NT2/D1 (cell line): ENCODE measurements around the gene ELK3.

ENCODE experiments used
- SUZ12 ChIP-seq: IDR thresholded peaks from 2 replicates; pipeline ENCODE4 v1.6.1; 2011; ENCODE audit not compliant: insufficient read length, insufficient read depth; ENCODE audit errors: extremely low read depth
- YY1 ChIP-seq: IDR thresholded peaks from 2 replicates; pipeline ENCODE4 v1.6.1; 2011; ENCODE audit not compliant: insufficient read length, insufficient read depth
- ZNF274 ChIP-seq: IDR thresholded peaks from 2 replicates; pipeline ENCODE4 v1.6.1; 2011; ENCODE audit warnings: mild to moderate bottlenecking, low read depth, low read length

DNA sequence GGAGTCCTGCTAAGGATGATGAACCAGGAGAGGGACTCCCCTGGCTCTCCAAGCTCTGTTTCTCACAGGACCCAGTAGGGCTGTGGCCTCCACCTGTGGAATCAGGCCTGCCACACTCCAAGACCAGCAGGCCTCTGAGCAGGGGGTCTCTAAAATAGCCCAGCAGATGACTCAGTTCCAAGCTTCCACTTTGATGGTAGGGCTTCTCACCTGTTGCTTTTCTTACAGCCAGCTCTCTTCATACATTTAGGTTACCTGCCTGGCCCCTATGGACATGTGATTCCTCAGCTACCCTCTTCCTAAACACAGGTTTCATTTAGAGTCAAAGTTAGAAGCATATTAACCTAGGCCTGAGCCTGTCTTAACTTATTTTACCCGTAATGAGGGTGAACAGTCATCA lies 26.7 kb upstream of the ELK3 start:
- TF ChIP-seq SUZ12 (no peak), YY1 (no peak), ZNF274 (no peak)
